HepG2 (cell line): ENCODE measurements around the gene TTC28. TPM values are rescaled to one million over a fixed set of nuclear protein-coding genes. Genes with fewer than 3 reads are reported as not detected.

Experiments
- ATAC-seq: fragments of 200-7000 bp; cut with Tn5 transposase; 3 replicates; pipeline ENCODE4 v1.9.1; 2020; ENCODE audit warnings: mild to moderate bottlenecking, moderate library complexity
- BruUV-seq: library from RNA; stranded (reverse); fragments of 400-500 nt; replicated peaks from 2 replicates; lab custom pipeline; 2021; lab: Mats Ljungman, UMichigan
- CTCF ChIA-PET: fragments of 300-600 bp; formaldehyde crosslinking; extraction: SDS; loops from one replicate; lab custom pipeline; 2021; ENCODE audit warnings: low total read pairs, inconsistent platforms, low intra/inter-chr PET ratio; lab: Yijun Ruan, JAX
- POLR2A ChIA-PET: fragments of 350-600 bp; sonication (Branson Sonifier 250); formaldehyde crosslinking; loops from one replicate; lab custom pipeline; 2020; ENCODE audit warnings: antibody characterized with exemption, inconsistent platforms; lab: Yijun Ruan, JAX
- DNase-seq: peaks from one replicate; pipeline ENCODE4 v3.0.0-alpha.2; 2015; ENCODE audit warnings: low spot score
- FAIRE-seq: peaks from 3 replicates; lab custom pipeline; 2011; peaks lifted over from hg19 to GRCh38; lab: Jason Lieb, UNC
- H2AFZ ChIP-seq: one replicate; pipeline ENCODE4 v1.6.1; 2011; ENCODE audit warnings: low read length, inconsistent platforms
- H3K27ac ChIP-seq: fragments of 300-600 bp; 3 replicates; pipeline ENCODE4 v1.8.0; 2011; ENCODE audit warnings: mixed run types, mild to moderate bottlenecking, mixed read lengths, low read length, inconsistent platforms; ENCODE audit not compliant: insufficient read depth; ENCODE audit errors: extremely low read length
- H3K27me3 ChIP-seq, 2 experiments: fragments of 200-600 bp in 1 of 2; 2 replicates in 1 of 2; 3 replicates in 1 of 2; pipeline versions ENCODE4 v1.6.0 to v1.8.0; 2011; ENCODE audit warnings: low read length in 2 of 2, mild to moderate bottlenecking in 2 of 2, moderate library complexity in 2 of 2, inconsistent platforms in 1 of 2; ENCODE audit not compliant: insufficient read depth in 2 of 2, control insufficient read depth in 1 of 2
- H3K36me3 ChIP-seq, 2 experiments: fragments of 200-600 bp in 1 of 2; replicated peaks in 1 of 2; 2 replicates in 1 of 2; 3 replicates in 1 of 2; pipeline versions ENCODE4 v1.5.1 to v1.8.0; 2011; ENCODE audit warnings: low read length in 2 of 2, inconsistent platforms in 1 of 2; ENCODE audit not compliant: insufficient read depth in 2 of 2, control insufficient read depth in 1 of 2
- H3K4me1 ChIP-seq: 2 replicates; pipeline ENCODE4 v1.5.1; 2012; ENCODE audit warnings: low read length, inconsistent platforms; ENCODE audit not compliant: insufficient read depth
- H3K4me2 ChIP-seq: 2 replicates; pipeline ENCODE4 v1.6.0; 2011; ENCODE audit warnings: low read depth, low read length, inconsistent platforms
- H3K4me3 ChIP-seq, 3 experiments: fragments of 200-600 bp in 1 of 3; sonication (generic), shearing (Covaris generic) in 1 of 3; replicated peaks in 1 of 3; 2 replicates each; pipeline ENCODE4 v1.5.1; 2011 to 2016; ENCODE audit warnings: low read length in 3 of 3, inconsistent platforms in 2 of 3, low read depth in 2 of 3, mild to moderate bottlenecking in 2 of 3, control low read depth in 1 of 3, mixed read lengths in 1 of 3; ENCODE audit not compliant: insufficient read depth in 1 of 3
- H3K79me2 ChIP-seq: one replicate; pipeline ENCODE4 v1.6.1; 2011; ENCODE audit warnings: low read length, inconsistent platforms; ENCODE audit not compliant: insufficient read depth
- H3K9ac ChIP-seq: 2 replicates; pipeline ENCODE4 v1.6.0; 2011; ENCODE audit warnings: mild to moderate bottlenecking, low read depth, low read length, inconsistent platforms; ENCODE audit not compliant: insufficient read depth
- H3K9me3 ChIP-seq: 2 replicates; pipeline ENCODE4 v1.5.1; 2012; ENCODE audit warnings: mild to moderate bottlenecking, low read length
- H4K20me1 ChIP-seq: 2 replicates; pipeline ENCODE4 v1.6.0; 2011; ENCODE audit warnings: inconsistent platforms, mild to moderate bottlenecking, low read length, moderate library complexity; ENCODE audit not compliant: insufficient read depth
- ARNTL ChIP-seq: sonication (generic); formaldehyde crosslinking; IDR thresholded peaks from 2 replicates; pipeline ENCODE4 v1.4.0; 2020; ENCODE audit warnings: mild to moderate bottlenecking, missing genetic modification reagents
- FOXA1 ChIP-seq, 2 experiments: fragments of 450-650 bp in 1 of 2; sonication (generic) in 1 of 2; formaldehyde crosslinking in 1 of 2; IDR thresholded peaks; 2 replicates each; pipeline versions ENCODE4 v1.4.0 to v1.6.1; 2016 to 2020; ENCODE audit warnings: missing genetic modification reagents in 1 of 2
- KLF6 ChIP-seq: IDR thresholded peaks from 2 replicates; pipeline ENCODE4 v1.8.0; 2016; ENCODE audit warnings: missing biosample characterization, missing genetic modification reagents
- RXRB ChIP-seq: IDR thresholded peaks from 2 replicates; pipeline ENCODE4 v1.6.1; 2016; ENCODE audit warnings: borderline replicate concordance, missing genetic modification reagents, missing compliant biosample characterization
- SIN3B ChIP-seq: fragments of 150-350 bp; IDR thresholded peaks from 2 replicates; pipeline ENCODE4 v1.6.1; 2014; ENCODE audit warnings: low read length
- SIX1 ChIP-seq: sonication (generic); formaldehyde crosslinking; IDR thresholded peaks from 2 replicates; pipeline ENCODE4 v1.4.0; 2020; ENCODE audit warnings: missing genetic modification reagents, borderline replicate concordance
- SUZ12 ChIP-seq: fragments of 150-350 bp; IDR thresholded peaks from 2 replicates; pipeline ENCODE4 v1.6.1; 2014; ENCODE audit warnings: low read depth, low read length
- TAF15 ChIP-seq: fragments of 200-400 bp; formaldehyde crosslinking; IDR thresholded peaks from one replicate; pipeline ENCODE4 v1.6.1; 2018; ENCODE audit warnings: mild to moderate bottlenecking, low read depth, low read length; ENCODE audit not compliant: poor library complexity, severe bottlenecking
- TOPORS ChIP-seq: sonication (generic); formaldehyde crosslinking; IDR thresholded peaks from 2 replicates; pipeline ENCODE4 v1.8.0; 2023; ENCODE audit warnings: mild to moderate bottlenecking, missing genetic modification reagents
- TP53 ChIP-seq: sonication (generic); formaldehyde crosslinking; conservative IDR thresholded peaks from 2 replicates; pipeline ENCODE4 v1.4.0; 2020; ENCODE audit warnings: missing genetic modification reagents
- ZFP36 ChIP-seq: fragments of 150-350 bp; IDR thresholded peaks from 2 replicates; pipeline ENCODE4 v1.6.1; 2018; ENCODE audit warnings: borderline replicate concordance, low read length, low read depth; ENCODE audit not compliant: partially characterized antibody
- ZNF367 ChIP-seq: sonication (generic); formaldehyde crosslinking; IDR thresholded peaks from 2 replicates; pipeline ENCODE4 v1.4.0; 2020; ENCODE audit warnings: missing genetic modification reagents, borderline replicate concordance
- ZNF501 ChIP-seq: sonication (generic); formaldehyde crosslinking; IDR thresholded peaks from 2 replicates; pipeline ENCODE4 v1.5.1; 2020; ENCODE audit warnings: mild to moderate bottlenecking, moderate library complexity, missing genetic modification reagents
- ZNF644 ChIP-seq: IDR thresholded peaks from 2 replicates; pipeline ENCODE4 v1.6.1; 2016; ENCODE audit warnings: low read depth
- ZNF652 ChIP-seq: IDR thresholded peaks from 2 replicates; pipeline ENCODE4 v1.6.1; 2016; ENCODE audit warnings: low read depth, borderline replicate concordance
- ZNF724P ChIP-seq: sonication (generic); formaldehyde crosslinking; IDR thresholded peaks from 2 replicates; pipeline ENCODE4 v1.8.0; 2022; ENCODE audit warnings: missing genetic modification reagents, borderline replicate concordance
- ZSCAN31 ChIP-seq: sonication (generic); formaldehyde crosslinking; IDR thresholded peaks from 2 replicates; pipeline ENCODE4 v1.5.0; 2020; ENCODE audit warnings: low read depth, mild to moderate bottlenecking, missing genetic modification reagents
- ZZZ3 ChIP-seq: sonication (generic); formaldehyde crosslinking; IDR thresholded peaks from 2 replicates; pipeline ENCODE4 v1.4.0; 2020; ENCODE audit warnings: missing genetic modification reagents, mild to moderate bottlenecking, borderline replicate concordance
- WGBS: methylation state at CpG from one replicate; pipeline ENCODE4 v1.1.6; 2017; ENCODE audit warnings: low lambda C conversion rate; 5-methylcytosine and 5-hydroxymethylcytosine counted together
- in situ Hi-C: cut with HindIII; loops from 2 replicates; pipeline ENCODE4 v1.10.0; 2017; ENCODE audit warnings: low pct_unique_long_range_greater_than_20kb; ENCODE audit not compliant: extremely low pct_ligation_motif_present
- intact Hi-C: fragments of 100-400 bp; cut with micrococcal nuclease; formaldehyde crosslinking; loops from one replicate; pipeline ENCODE4 v1.10.0; 2022; ENCODE audit not compliant: unreplicated experiment
- polyA plus RNA-seq, 8 experiments: library from polyadenylated mRNA; depleted of rRNA in 3 of 8; stranded (reverse) in 7 of 8; unstranded in 1 of 8; fragments of >200 nt; fragmentation: Illumina TruSeq in 4 of 8; extraction: Trizol in 4 of 8; gene quantifications; 2 replicates each; pipeline versions ENCODE4 v1.2.1 to v1.2.3, GENCODE V29; 2011 to 2016; ENCODE audit warnings: low read depth in 4 of 8, missing spikeins in 1 of 8, mixed read lengths in 1 of 8; ENCODE audit not compliant: insufficient read depth in 1 of 8
- total RNA-seq, 5 experiments: library from RNA; depleted of rRNA; stranded (reverse); fragments of >200 nt; fragmentation: Illumina TruSeq; extraction: Trizol; gene quantifications; 2 replicates each; pipeline ENCODE4 v1.2.3, GENCODE V29; 2016; ENCODE audit warnings: low read depth in 1 of 5
- TF ChIP-seq, protein P1 (sequence below), 2 experiments: sonication (generic) in 1 of 2; formaldehyde crosslinking in 1 of 2; IDR thresholded peaks; 2 replicates each; pipeline versions ENCODE4 v1.4.0 to v1.6.1; 2016 to 2020; ENCODE audit warnings: borderline replicate concordance in 1 of 2, low read depth in 1 of 2, mild to moderate bottlenecking in 1 of 2, missing genetic modification reagents in 1 of 2
- TF ChIP-seq, protein P2 (sequence below): sonication (generic); formaldehyde crosslinking; IDR thresholded peaks from 2 replicates; pipeline ENCODE4 v1.4.0; 2020; ENCODE audit warnings: missing genetic modification reagents

The TTC28 gene
- total and polyA plus RNA-seq, 2 of the 13 experiments (the other 11 are each of a cell fraction or from before 2014, with no cell fraction given), result 4.2 to 13.1 TPM

DNA sequence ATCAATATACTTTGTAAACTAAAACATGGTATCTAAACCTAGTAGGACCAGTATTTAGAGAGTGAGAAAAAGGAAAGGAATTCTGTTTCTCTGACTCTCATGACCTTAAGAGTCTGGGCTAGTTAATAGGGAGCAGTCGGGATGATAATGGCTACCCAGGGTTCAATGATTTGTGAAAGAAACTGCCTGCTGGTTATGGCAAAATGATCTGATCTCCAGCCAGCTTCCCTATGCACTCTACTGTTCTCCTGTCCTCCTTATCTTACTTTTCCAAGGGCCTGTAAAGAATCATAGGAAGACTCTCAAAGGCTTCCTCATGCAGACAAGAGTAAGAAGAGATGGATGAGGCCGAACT is 567.5 kb downstream of the TTC28 start (continued):
- TF ChIP-seq TP53 (CRISPR knock-in tag), result no peak
- no peak for TF ChIP-seq SUZ12
- no peak for TF ChIP-seq RXRB (CRISPR knock-in tag)
- no peak for TF ChIP-seq ZZZ3 (CRISPR knock-in tag)
- TF ChIP-seq TAF15, result no peak

DNA sequence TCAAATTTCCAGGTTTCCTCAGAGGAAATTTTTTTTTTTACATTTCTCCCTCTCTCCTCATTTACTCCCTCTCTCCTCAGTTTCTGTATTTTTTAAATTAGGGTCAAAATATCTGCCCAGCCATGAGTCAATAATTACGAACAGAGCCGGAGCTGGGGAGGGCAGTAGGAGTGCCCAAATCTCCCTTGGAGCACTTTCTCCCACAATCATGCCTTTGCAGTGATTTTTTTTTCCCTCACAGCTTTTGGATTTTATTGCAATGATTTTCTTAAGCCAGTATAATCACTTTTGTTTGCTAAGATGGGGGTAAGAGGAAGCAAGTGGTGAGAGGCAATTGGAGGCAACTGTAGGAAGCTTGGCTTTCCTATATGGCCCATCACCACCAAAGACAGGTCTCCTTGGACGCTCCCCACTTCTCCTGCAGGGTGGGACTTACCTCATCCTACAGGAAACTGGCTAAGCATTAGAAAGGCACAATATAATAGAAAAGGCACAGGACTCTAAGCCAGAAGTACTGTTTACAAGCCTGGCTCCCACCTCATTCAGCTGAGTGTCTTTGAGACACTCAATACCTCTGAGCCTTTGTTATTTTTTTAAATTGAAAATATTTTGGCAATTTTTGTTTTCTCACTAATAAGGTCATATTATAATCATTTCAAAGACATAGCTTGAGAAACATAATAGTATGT is 568.0 kb downstream of the TTC28 start:
- H3K9me3 ChIP-seq, result no peaks in the 10 kb centered on the region
- H2AFZ ChIP-seq, result no peak overlapping the region
- in situ Hi-C loops (no loop called here), intact Hi-C loops (no loop called here)
- no peak for DNase-seq
- H3K4me1 ChIP-seq, result no peaks in the 10 kb centered on the region
- no peak for FAIRE-seq
- no peaks in the 10 kb centered on the region for H4K20me1 ChIP-seq
- H3K27ac ChIP-seq, result no peak overlapping the region
- BruUV-seq, result no TSS peak
- no peak overlapping the region for H3K9ac ChIP-seq
- ATAC-seq, result no peak
- H3K4me3 ChIP-seq, result no peak overlapping the region
- 97% methylated on average over 3 of the region's 3 CpGs for WGBS
- ChIA-PET CTCF (no interaction called here), POLR2A (no interaction called here)
- H3K36me3 ChIP-seq, result peaks cover 4 to 12% of the 10 kb centered on the region in 2 experiments; a peak in 3 of 5 replicates
- H3K4me2 ChIP-seq, result no peak overlapping the region
- no peaks in the 10 kb centered on the region for H3K79me2 ChIP-seq
- no peaks in the 10 kb centered on the region for H3K27me3 ChIP-seq
- TF ChIP-seq ZNF644 (CRISPR knock-in tag) (no peak), SIX1 (no peak), ZSCAN31 (CRISPR knock-in tag) (no peak), FOXA1 (IDR thresholded peaks at IDR 0.05) (no peak), FOXA1 (CRISPR knock-in tag; IDR thresholded peaks at IDR 0.05) (no peak), SIN3B (no peak), ZNF652 (CRISPR knock-in tag) (no peak), ARNTL (CRISPR knock-in tag) (no peak), ZNF724P (CRISPR knock-in tag) (no peak), ZFP36 (no peak), ZNF367 (CRISPR knock-in tag) (no peak), KLF6 (CRISPR knock-in tag) (no peak), TOPORS (CRISPR knock-in tag) (no peak), ZNF501 (no peak)
- TF ChIP-seq, protein P1, sequence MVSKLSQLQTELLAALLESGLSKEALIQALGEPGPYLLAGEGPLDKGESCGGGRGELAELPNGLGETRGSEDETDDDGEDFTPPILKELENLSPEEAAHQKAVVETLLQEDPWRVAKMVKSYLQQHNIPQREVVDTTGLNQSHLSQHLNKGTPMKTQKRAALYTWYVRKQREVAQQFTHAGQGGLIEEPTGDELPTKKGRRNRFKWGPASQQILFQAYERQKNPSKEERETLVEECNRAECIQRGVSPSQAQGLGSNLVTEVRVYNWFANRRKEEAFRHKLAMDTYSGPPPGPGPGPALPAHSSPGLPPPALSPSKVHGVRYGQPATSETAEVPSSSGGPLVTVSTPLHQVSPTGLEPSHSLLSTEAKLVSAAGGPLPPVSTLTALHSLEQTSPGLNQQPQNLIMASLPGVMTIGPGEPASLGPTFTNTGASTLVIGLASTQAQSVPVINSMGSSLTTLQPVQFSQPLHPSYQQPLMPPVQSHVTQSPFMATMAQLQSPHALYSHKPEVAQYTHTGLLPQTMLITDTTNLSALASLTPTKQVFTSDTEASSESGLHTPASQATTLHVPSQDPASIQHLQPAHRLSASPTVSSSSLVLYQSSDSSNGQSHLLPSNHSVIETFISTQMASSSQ (IDR thresholded peaks at IDR 0.05; ENCODE audit: low read depth), result no peak
- TF ChIP-seq, protein P1 (CRISPR knock-in tag; IDR thresholded peaks at IDR 0.05; ENCODE audit: borderline replicate concordance), result no peak
- TF ChIP-seq, protein P2, sequence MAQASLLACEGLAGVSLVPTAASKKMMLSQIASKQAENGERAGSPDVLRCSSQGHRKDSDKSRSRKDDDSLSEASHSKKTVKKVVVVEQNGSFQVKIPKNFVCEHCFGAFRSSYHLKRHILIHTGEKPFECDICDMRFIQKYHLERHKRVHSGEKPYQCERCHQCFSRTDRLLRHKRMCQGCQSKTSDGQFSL (CRISPR knock-in tag), result no peak
